Pulmonary artery endothelial cell (primary cell): ENCODE results near the gene GATB. TPM values are rescaled to one million over a fixed set of nuclear protein-coding genes. Genes with fewer than 3 reads are reported as not detected.
"Not testable (repeated sequence)": the region's sequence is repeated elsewhere in the genome, so short reads cannot be mapped to it uniquely, and the experiment has no call there.

Source experiments
- DNase-seq: peaks from one replicate; pipeline ENCODE4 v3.0.0-alpha.2; 2011; ENCODE audit warnings: low read depth, low spot score
- total RNA-seq: library from RNA; depleted of rRNA; stranded (reverse); fragments of >200 nt; gene quantifications from 2 replicates; pipeline ENCODE4 v1.2.3, GENCODE V29; 2014

GATB gene
- total RNA-seq, 1 donor from 2014 or later: 16.4 TPM

DNA sequence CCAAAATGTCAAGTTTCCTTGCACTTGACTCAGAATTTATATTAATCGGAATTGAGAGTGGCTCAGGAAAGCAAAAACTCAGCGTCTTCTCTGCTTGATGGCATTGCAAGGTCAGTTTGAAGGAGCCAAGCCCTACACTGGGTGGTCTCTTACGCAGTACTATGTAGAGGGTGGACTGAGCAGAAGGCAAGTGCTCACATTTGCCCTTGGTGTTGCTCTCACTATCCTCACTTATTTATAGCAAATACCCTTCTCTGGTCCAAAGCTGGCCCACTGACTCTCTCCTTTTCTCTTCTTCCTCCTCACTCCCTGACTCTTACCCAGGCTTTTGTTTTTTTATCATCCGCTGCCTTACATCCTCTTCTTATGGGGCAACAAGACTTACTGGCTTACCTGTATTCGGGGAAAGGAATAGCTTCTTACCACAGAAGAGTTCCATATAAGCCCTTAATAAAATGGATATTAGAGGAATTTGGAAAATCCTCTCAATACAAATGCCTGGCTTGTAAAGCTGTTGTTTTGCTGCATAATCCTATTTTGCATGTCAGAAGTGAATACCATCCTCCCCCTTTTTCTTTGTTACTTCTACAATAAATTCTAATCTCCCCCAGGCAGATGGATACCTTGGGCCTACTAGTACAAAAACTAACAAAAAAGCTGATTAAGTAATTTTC, 24.8 kb upstream of the GATB start:
- DNase-seq: no peak

DNA sequence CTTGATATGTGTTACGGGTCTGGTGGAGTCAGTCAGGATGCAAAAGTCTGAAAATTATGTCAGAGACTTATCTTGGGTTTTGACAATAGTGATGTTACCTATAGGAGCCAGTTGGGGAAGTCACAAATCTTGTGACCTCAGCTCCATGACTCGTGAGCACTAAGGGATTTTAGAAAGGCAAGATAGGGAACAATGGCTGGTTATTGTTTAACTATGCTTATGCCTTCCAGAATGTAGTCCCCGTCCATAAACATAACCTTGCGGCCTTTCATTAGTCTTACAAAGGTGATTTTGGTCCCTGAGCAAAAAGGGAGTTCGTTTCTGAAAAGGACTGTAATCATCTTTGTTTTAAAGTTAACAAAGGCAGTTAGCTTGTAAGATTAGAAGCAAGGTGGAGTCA, 23.9 kb upstream of the GATB start:
- DNase-seq: no peak

- no peak for DNase-seq
Measured at GRCh38 chr4:151783867-151784266, 23.1 kb upstream of the GATB start.

GRCh38 chr4:151782296-151782695, 21.5 kb upstream of the GATB start:
- DNase-seq: no peak

GRCh38 chr4:151781026-151781425, 20.2 kb upstream of the GATB start:
- DNase-seq: no peak

DNA sequence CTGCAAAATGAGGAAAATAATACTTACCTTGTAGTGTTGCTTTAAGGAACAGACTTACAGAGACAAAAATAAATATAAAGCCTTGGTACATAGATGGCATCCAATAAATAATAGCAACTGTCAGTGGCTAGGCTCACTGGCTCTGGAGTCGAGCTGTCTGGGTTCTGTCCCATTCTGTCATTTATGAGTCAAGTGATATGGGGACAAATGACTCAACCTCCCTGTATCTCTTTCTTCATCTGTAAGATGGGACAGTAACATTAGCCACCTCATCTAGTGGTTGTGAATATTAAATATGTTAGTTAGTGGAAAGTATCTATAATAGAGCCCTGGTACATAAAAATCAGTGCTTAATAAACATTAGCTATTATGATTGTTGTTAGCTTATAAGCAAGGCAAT, 16.7 kb upstream of the GATB start:
- no peak for DNase-seq

DNA sequence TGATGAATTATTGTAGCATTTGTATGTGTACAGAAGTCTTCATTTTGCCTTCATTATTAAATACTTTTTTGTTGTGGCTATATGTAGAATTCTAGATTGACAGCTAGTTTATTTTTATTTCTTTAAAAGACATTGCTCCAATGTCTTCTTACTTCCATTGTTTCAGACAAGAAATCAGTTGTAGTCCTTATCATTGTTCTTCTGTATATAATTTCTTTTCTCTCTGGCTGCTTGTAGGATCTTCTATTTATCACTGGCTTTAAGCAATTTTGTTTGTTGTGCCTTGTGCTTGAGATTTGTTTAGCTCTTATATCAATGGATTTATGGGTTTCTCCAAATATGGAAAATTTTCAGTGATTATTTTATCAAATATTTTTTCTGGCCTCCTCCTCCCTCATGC, 13.5 kb upstream of the GATB start:
- DNase-seq: no peak

GRCh38 chr4:151772274-151772673, 11.5 kb upstream of the GATB start:
- no peak for DNase-seq

DNA sequence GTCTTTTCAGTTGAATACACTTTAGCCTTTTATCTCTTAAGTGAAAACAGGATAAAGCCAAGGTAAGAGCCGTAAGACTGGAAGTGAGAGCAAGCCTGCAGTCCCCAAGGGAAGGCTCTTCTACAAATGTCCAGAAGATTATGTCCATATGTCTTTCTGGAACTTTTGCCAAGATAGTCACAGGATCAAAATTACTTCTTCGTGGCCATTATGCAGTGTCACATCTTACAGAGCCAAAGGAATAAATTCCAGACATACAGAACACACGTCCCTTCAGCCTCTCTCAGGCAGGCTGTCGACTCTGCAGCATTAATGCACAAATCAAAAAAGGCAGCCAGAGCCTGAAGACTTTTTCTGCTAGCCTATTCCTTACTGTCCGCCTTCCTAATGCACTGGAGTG, 10.9 kb upstream of the GATB start:
- no peak for DNase-seq

DNA sequence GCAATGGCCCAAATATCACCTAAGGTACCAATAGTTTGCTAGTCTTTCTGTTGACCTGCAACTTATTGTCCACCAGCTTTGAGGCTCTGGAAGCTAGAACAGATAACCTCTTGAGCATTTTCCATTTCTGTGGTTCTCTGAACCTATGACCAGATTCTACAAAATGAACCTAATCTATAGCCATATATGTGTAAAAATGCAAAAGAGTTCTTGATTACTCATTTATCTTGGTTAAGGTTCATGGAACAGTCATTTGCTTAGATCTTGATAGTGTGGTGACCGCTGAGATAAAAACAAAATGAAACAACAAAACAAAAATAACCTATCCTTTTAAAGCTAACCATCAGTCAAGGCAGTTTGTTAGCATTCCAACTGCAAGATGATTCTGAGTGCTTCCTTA, 9.3 kb upstream of the GATB start:
- no peak for DNase-seq

DNA sequence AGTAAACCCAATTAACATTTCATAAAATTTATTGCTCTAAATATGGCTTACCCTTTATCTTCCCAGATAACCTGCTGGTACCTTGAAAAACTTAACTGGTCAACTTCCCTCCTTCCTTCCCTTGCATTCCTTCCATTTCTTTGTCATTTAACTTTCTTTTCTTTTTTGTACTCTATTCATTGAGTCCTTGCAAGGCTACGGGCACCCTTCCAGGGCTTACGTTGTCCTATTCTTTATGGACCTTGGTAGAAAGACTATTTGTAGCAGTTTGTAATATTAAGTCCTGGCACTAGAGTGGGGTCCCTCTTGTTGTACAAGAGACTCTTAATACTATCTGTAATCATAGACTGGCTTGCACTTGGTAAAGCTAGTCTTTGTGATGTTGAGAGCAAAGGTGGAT, 8.0 kb upstream of the GATB start:
- DNase-seq: no peak

DNA sequence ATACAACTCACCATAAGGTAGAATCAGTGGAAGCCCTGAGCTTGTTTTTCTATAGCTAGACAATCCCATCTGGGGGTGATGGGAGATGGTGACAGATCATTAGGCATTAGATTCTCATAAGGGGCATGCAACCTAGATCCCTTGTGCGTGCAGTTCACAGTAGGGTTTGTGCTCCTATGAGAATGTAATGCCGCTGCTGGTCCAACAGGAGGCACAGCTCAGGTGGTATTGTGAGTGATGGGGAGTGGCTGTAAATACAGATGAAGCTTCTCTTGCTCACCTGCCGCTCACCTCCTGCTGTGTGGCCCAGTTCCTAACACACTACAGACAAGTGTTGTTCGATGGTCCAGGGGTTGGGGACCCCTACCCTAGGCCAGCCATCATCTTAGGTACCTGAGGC, 5.9 kb upstream of the GATB start:
- no peak for DNase-seq

DNA sequence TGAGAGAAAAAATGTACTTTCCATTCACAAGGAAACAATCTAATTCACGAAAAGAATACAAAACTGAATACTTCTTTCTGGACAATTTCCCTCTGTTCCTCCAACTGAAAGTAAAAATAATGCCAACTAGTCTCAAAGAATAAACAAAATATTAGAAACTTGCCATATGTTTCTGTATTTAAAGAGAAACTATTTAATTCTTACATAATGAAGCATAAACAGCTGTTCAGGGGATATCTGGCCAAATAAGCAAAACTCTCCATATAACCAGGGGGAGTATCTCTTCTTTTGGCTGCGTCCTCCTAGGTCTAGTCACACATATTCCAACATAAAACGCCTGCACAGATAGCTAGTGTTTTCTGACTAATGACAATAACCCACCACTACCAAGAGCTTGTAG, 805 bp downstream of the GATB start:
- DNase-seq: no peak

DNA sequence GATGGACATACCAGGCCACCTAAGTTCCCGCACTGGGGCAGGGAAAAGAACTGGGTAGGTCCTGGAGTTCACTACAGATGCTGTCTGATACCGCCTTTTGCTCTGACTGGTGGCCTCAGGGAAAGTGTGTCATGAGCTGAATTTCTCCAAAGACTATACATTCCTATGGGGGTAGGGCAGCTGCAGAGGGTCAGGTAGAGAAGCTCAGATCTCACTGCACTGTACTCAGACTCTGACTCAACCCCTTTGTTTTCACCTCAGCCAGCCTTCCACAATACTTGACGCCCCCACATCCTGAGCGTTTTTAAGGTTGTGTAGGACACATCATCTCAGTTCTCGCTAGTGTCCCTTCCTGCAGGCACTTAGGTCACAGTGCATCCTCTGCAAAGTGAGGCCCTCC, 7.8 kb downstream of the GATB start:
- no peak for DNase-seq

DNA sequence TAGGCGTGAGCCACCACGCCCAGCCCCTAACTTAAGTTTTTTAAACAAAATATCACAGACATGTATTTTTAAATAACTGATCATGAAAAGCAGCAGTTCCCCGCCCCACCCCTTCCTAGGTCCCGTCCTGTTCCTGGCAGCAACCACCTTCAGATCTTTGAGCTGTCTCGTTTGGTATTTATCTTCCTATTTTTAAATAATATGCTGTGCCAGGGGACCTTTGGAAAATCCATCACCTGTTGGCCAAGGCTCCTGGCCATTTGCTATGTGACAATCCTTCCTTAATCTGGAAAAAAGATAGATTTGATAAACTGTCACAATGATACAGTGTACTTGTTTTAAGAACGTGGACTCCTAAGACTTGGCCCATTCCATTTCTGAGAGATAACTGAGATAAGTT, 10.7 kb downstream of the GATB start:
- no peak for DNase-seq

- DNase-seq: no peak
Measured at GRCh38 chr4:151745481-151746231, 15.2 kb downstream of the GATB start.

DNA sequence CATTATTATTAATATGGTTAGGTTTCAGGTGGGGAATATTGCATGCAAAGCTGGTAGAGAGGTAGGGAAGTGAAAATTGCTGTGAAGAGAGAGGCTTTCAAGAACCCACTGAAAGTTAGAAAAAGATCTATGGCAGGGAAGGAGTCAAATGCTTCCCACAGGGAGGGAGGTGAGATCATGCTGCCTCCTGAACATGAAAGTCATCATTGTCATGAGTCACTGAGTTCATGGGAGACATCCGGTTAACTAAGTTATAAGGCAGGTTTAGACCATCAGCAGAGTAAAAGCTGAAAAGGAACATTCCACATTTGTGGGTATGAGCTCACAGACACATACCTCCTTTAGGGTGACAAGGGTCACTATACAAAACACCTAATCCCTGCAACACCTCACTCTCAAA, 16.2 kb downstream of the GATB start:
- DNase-seq: peak; percentile 26

DNA sequence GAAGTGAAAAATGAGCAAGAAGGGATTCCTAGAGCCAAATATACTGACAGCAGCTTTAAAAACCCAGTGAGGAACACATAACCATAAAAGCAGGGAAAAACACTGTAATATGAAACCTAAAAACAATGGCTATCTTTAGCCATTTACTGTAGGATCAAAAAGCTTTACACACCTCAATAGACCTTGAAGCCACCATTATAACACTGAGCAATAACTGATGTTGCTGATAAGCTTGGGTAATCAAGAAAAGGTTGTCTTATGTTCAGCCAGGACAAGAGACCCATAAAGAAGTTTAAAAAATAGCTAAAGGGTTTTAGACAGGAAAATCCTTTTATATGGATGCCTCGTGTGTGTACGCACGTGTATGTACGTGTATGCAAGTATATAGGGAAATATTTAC, 16.9 kb downstream of the GATB start:
- no peak for DNase-seq

DNA sequence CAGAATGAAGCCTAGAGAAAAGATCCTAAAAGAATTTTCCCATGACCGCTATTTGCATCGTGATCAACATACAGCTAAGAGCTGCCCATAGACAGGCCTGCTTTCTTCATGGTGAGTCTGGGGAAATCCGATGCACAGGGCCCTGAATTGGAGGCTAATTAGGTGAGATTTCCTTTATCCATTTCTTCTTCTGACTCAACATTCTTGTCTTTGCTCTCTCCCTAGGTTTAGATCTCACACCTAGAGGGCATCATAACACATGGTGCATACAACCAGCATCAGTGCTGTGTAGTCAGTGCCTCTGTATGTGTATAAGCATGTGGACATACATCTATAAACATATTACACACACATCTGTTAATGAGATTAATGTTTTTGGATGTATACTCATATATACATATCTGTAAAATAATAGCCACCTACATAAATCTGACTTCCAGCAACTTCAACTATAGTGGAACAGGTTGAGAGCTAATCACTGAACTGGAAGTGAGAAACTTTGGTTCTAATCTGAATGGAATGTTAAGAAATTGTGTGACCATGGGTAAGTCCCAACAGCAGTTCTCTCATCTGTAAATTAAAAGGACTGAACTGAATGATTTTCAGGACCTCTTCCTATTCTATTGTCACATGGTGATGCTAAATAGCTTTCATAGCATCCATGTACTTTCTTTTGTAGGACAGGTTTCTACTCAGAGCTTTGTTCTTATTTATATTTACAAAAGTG, 17.5 kb downstream of the GATB start:
- DNase-seq: no peak

DNA sequence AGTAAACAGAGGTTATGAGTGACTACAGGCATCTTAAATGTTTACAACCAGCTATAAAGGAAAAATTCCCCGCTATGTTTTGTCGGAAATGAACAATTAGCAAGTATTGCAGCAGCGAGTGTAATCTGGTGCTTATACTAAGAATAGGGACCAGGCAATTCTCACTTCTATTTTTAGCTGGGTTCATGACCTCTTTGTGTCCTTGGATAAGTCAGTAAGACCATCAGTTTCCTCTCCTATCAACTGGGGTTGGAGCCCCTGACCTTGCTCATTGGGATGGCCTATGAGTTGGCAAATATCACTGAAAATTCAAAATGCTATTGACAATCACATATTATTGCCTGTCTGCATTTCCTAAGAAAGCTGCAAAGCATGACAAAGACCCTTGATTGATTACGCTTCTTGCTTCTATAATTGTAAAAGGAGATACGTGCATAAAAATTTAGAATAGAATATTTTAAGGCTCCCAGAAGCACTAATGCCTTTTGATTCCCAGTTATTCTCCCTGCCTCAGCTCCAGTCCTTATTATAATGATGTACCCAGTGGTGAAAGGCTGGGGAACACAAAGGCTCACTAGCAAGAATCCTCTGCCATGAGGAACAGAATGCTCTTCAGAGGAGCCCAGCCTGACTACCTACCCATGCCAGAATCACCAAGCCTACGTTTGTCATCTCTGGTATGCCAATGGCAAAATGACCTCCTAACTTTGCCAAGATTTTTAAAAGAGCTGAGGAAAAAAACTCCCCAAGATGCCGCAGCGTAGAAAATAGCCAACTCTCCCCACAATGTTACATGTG, 21.9 kb downstream of the GATB start:
- no peak for DNase-seq

DNA sequence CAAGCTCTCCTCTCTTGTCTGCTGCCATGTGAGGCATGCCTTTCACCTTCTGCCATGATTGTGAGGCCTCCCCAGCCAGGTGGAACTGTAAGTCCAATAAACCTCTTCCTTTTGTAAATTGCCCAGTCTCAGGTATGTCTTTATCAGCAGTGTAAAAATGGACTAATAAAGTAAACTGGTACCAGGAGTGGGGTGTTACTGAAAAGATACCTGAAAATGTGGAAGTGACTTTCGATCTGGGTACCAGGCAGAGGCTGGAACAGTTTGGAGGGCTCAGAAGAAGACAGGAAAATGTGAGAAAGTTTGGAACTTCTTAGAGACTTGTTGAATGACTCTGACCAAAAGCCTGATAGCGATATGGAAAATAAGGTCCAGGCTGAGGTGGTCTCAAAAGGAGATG, 24.0 kb downstream of the GATB start:
- DNase-seq: not testable (repeated sequence)

GRCh38 chr4:151736361-151736760, 24.4 kb downstream of the GATB start:
- no peak for DNase-seq
